Measurements from ENCODE around the gene TMEM229B. TPM values are rescaled to one million over a fixed set of nuclear protein-coding genes. Genes with fewer than 3 reads are reported as not detected.

TMEM229B gene
- total RNA-seq, 2 experiments from 2014 or later: 10.4 to 13.3 TPM

DNA sequence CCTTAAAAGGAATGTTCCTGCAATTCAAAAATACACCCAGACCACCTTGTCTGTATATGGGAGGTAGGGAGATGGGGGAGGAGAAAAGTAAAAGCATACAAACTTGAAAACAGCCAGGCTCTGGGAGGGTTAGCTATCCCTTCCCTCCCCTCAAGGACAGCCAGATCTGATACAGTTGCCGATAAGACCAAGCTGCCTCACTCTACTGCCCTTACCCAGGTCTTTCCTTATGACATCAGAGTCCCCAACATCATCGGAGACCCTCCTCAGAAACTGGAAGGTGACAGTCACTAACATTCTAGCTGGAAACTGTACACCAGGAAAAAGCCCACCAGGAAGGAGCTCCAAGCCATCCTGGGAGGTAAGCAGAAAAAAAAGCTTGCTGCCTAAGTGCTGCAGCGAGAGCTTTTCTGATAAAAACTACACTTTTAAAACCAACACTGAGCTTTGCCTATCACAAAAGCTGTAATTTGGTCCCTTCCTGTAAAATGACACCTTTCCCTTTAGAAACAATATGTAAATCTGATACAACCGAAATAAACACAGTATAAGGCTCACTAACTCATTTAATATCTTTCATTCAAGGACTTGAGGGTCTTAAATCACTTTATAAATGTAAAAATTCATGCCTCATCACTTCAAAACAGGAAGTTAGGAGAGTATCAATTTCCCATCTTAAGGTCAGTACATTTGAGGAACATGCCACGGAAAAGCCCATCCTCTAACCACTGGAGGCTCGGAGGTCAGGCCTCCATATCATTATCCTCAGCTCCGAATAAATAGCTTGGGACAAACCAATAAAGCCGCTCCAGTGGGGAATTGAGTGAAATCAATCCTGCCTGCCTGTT, 24.2 kb upstream of the TMEM229B start:
- POLR2A ChIA-PET: interaction anchor here (1.1 to 2.0 kb wide), 3 partner anchors 13 to 25 kb away, joined by 3 to 5 read pairs (median 4); no protein-coding TSS in a partner anchor
- peaks cover 46% of the 10 kb centered on the region for H3K27me3 Mint-ChIP-seq

DNA sequence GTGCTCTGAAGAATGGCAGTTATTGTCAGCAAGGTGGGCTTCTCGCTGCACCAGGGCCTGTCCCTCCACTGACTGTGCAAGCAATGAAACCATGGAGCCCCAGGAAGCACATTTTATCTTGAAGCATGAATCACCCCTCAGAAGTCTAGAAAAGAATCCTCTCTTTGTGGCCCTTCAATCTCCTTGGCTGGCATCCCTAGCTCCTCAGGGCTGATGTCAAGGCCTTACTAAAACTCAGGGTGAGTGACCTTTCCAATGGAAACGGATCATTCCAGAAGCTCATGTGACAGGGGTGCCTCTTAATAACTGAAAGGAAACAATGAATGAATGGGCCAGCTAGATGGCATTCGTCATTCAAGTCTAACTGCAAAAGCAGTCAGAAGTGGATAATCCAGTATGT, 22.3 kb upstream of the TMEM229B start:
- H3K4me1 Mint-ChIP-seq: peaks cover 9% of the 10 kb centered on the region
- H3K4me3 Mint-ChIP-seq: no peak overlapping the region
- DNase-seq: no peak
- no peaks in the 10 kb centered on the region for H3K36me3 Mint-ChIP-seq (ENCODE audit: low read depth)
- POLR2A ChIA-PET: interaction anchor here (0.9 to 1.0 kb wide), 2 partner anchors 11 to 23 kb away, joined by 3 read pairs; no protein-coding TSS in a partner anchor
- CTCF ChIA-PET: interaction anchor here (1.3 kb wide), 1 partner anchor 194 kb away, joined by 4 read pairs; no protein-coding TSS in a partner anchor
- no peaks in the 10 kb centered on the region for H3K9me3 Mint-ChIP-seq
- no peak overlapping the region for H3K27ac Mint-ChIP-seq
- H3K27me3 Mint-ChIP-seq: peaks cover 33% of the 10 kb centered on the region

More for the DNA sequence above, 24.2 kb upstream of the TMEM229B start:
- no peak for DNase-seq
- H3K9me3 Mint-ChIP-seq: no peaks in the 10 kb centered on the region
- no peak overlapping the region for H3K27ac Mint-ChIP-seq
- peaks cover 13% of the 10 kb centered on the region for H3K4me1 Mint-ChIP-seq
- H3K4me3 Mint-ChIP-seq: no peak overlapping the region
- H3K36me3 Mint-ChIP-seq (ENCODE audit: low read depth): no peaks in the 10 kb centered on the region
- CTCF ChIA-PET: interaction anchor here (0.6 to 1.9 kb wide), 2 partner anchors 14 to 61 kb away, joined by 5 to 8 read pairs; no protein-coding TSS in a partner anchor

DNA sequence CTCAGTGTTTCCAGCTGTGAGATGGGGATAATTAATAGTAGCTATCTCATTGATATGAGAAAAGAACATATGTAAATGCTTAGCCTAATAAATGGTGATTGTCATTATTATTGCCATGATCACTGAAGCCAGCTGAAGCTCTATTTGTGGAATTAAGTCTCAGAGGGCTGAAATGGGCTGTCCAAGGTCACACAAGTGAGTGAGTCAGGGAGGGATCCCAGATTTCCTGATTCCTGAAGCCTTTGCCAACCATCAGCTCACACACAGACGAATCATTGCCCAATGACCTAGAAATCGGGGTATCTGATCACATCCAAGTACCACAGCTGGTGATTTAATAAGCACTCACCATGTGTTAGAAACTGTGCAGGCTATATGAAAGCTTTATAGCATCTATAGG, 21.6 kb upstream of the TMEM229B start:
- H3K36me3 Mint-ChIP-seq (ENCODE audit: low read depth): no peaks in the 10 kb centered on the region
- no peak for DNase-seq
- ChIA-PET POLR2A (interaction anchor here (1.0 kb wide), 1 partner anchor 10 kb away, joined by 3 read pairs; no protein-coding TSS in a partner anchor), CTCF (interaction anchor here (0.6 to 1.3 kb wide), 4 partner anchors 71 to 194 kb away, joined by 3 to 4 read pairs (median 4); partner anchors contain the start of genes ATP6V1D and EIF2S1)
- no peaks in the 10 kb centered on the region for H3K9me3 Mint-ChIP-seq
- H3K27me3 Mint-ChIP-seq: peaks cover 29% of the 10 kb centered on the region
- no peak overlapping the region for H3K27ac Mint-ChIP-seq
- no peak overlapping the region for H3K4me3 Mint-ChIP-seq
- H3K4me1 Mint-ChIP-seq: peaks cover 6% of the 10 kb centered on the region

DNA sequence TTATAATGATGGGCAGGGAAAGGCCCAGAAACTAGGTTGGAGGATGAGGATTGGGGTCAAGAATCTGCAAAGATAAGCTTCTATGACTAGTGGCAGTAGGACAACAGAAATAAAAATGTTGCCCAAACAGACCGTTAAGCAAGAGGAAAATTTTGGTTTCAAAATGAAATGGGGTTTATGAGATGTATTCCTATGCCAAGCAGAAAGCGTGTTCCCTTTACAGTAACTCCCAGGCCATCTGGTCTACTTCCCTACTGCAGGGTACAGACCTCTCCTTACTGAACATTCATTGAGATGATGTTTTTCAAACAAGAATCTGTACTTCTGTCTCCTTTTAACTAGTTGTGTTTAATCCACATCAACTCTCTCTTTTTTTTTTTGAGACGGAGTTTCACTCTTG, 20.4 kb upstream of the TMEM229B start:
- H3K4me3 Mint-ChIP-seq: no peak overlapping the region
- H3K27me3 Mint-ChIP-seq: peaks cover 25% of the 10 kb centered on the region
- no peaks in the 10 kb centered on the region for H3K9me3 Mint-ChIP-seq
- ChIA-PET POLR2A (no interaction called here), CTCF (interaction anchor here (1.0 kb wide), 1 partner anchor 10 kb away, joined by 7 read pairs; no protein-coding TSS in a partner anchor)
- peaks cover 1% of the 10 kb centered on the region for H3K4me1 Mint-ChIP-seq
- no peak overlapping the region for H3K27ac Mint-ChIP-seq
- no peaks in the 10 kb centered on the region for H3K36me3 Mint-ChIP-seq (ENCODE audit: low read depth)
- DNase-seq: no peak

DNA sequence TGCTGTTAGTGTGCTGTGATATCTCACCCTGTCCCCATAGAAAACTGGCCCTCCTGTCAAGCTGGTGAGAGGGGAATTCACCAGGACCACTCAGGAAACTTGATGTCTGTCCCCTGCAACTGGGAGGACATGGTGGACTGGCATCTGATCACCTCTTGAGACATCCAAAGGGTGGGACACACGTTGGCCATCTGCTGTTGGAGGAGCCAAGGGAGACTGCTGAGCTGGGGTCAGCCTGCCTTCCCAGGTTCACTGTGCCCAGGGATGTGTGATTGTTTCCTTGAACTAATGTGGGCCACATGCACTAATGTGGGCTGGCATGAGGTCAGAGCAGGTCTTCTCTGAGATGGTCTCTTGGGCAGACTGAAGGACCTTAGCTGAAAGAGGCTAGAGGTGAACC, 16.7 kb upstream of the TMEM229B start:
- Mint-ChIP-seq H3K27ac (no peak overlapping the region), H3K4me1 (no peaks in the 10 kb centered on the region), H3K27me3 (peaks cover 8% of the 10 kb centered on the region), H3K4me3 (no peak overlapping the region), H3K9me3 (no peaks in the 10 kb centered on the region), H3K36me3 (ENCODE audit: low read depth) (no peaks in the 10 kb centered on the region)
- POLR2A ChIA-PET: no interaction called here
- no peak for DNase-seq
- CTCF ChIA-PET: interaction anchor here (1.7 kb wide), 1 partner anchor 66 kb away, joined by 5 read pairs; no protein-coding TSS in a partner anchor

DNA sequence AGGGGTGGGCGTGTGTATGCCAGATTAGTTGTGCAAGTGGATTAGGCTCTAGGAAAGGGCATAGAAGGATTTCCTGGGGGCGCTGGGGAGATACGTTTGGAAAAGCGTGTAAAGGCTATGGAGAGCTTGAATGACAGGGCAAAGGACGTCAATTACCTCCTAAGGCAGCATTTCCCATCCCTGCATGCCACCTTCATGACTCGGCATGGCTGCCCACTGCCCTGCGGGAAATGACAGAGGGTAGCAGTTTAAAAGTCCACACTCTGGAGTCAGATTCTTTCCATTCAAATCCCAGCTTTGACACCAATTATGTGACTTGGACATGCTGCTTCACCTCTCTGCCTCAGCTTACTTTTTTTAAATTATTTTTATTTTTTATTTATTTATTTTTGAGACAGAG, 14.8 kb upstream of the TMEM229B start:
- H3K36me3 Mint-ChIP-seq (ENCODE audit: low read depth): no peaks in the 10 kb centered on the region
- H3K4me1 Mint-ChIP-seq: no peaks in the 10 kb centered on the region
- CTCF ChIA-PET: no interaction called here
- H3K4me3 Mint-ChIP-seq: no peak overlapping the region
- H3K27ac Mint-ChIP-seq: no peak overlapping the region
- POLR2A ChIA-PET: interaction anchor here (1.3 kb wide), 1 partner anchor 31 kb away, joined by 3 read pairs; no protein-coding TSS in a partner anchor
- H3K9me3 Mint-ChIP-seq: no peaks in the 10 kb centered on the region
- no peak for DNase-seq
- peaks cover 4% of the 10 kb centered on the region for H3K27me3 Mint-ChIP-seq

DNA sequence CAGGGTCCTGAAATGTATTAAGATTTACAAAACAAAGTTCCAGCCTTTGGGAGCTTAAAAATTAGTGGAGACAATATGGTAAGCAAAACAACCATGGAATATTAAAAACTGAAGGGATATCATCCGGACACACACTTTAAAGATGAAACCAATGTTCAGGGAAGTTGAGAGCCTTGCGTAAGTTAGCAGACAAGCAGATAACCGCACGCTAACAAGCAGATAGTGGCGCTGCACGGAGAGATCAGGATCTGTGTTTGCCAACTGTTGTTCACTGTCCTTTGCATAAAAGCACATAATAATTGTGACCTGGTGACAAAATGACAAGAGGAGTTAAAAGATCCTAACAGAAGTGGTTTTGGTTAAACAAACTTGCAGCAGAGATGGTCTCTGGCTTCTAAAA, 14.3 kb upstream of the TMEM229B start:
- no peaks in the 10 kb centered on the region for H3K9me3 Mint-ChIP-seq
- H3K4me1 Mint-ChIP-seq: peaks cover 3% of the 10 kb centered on the region
- no peak for DNase-seq
- ChIA-PET CTCF (no interaction called here), POLR2A (interaction anchor here (1.3 kb wide), 1 partner anchor 31 kb away, joined by 3 read pairs; no protein-coding TSS in a partner anchor)
- no peak overlapping the region for H3K27ac Mint-ChIP-seq
- no peaks in the 10 kb centered on the region for H3K36me3 Mint-ChIP-seq (ENCODE audit: low read depth)
- H3K27me3 Mint-ChIP-seq: peaks cover 1% of the 10 kb centered on the region
- no peak overlapping the region for H3K4me3 Mint-ChIP-seq

DNA sequence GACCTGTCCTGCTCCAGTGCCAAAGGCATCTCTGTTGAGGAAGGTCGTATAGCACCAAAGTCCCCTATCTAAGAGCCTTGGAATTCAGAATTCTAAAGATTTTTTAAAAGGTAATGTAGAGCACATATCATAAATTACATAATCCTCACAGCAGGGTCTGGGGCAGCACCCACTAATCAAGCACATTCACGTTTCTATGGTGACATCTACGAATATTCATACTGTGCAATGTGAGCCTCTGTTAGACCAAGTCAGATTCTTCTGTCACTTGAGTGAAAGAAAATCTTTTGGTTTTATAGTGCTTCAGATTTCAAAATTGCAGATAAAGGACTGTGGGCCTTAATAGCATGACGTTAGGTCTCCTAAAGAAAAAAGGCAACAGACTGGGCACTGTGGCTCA, 13.1 kb upstream of the TMEM229B start:
- H3K27ac Mint-ChIP-seq: no peak overlapping the region
- peaks cover 6% of the 10 kb centered on the region for H3K4me1 Mint-ChIP-seq
- H3K9me3 Mint-ChIP-seq: no peaks in the 10 kb centered on the region
- CTCF ChIA-PET: no interaction called here
- no peaks in the 10 kb centered on the region for H3K36me3 Mint-ChIP-seq (ENCODE audit: low read depth)
- H3K4me3 Mint-ChIP-seq: no peak overlapping the region
- POLR2A ChIA-PET: no interaction called here
- no peak for DNase-seq
- H3K27me3 Mint-ChIP-seq: no peaks in the 10 kb centered on the region

DNA sequence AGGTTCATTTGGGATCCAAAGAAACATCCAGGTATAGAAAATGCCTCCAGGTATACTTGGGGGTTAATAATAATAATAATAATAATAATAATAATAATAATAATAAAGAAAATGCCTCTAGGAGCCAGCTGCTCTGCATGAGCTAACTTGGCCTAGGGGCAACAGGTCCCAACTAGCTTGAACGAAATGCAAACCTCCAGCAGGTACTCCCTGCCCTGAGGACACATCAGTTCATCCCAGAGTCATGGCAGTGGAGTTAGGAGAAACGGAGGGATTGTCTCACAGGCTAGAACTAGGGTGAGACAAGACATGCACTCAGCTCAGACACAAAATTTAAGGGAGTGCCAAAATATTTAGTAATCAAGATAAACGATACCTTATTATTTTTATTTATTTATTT, 12.5 kb upstream of the TMEM229B start:
- Mint-ChIP-seq H3K36me3 (ENCODE audit: low read depth) (no peaks in the 10 kb centered on the region), H3K27ac (no peak overlapping the region), H3K9me3 (no peaks in the 10 kb centered on the region), H3K27me3 (no peaks in the 10 kb centered on the region), H3K4me1 (peaks cover 6% of the 10 kb centered on the region), H3K4me3 (no peak overlapping the region)
- POLR2A ChIA-PET: interaction anchor here (1.0 to 1.4 kb wide), 2 partner anchors 12 kb away, joined by 3 to 4 read pairs; partner anchors contain the start of gene TMEM229B
- no peak for DNase-seq
- CTCF ChIA-PET: no interaction called here

DNA sequence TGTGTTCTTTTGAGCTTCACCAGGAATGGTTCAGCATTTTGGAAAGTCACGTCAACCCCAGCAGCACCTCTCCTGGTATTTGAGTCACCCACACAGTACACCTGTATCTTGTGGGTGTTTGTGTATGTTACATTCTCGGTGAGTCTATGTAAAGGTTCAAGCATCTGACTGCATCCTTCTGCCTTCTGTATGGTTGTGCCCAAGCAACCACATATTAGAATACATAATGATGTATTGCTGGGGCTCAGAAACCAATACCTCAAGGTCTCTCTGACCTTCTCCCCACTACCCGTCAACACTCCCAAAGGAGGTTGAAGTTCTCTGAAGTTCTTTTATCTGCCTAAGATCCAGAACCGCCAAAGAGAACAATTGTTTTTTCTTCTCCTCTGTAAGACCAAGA, 9.2 kb upstream of the TMEM229B start:
- Mint-ChIP-seq H3K4me1 (peaks cover 6% of the 10 kb centered on the region), H3K36me3 (ENCODE audit: low read depth) (peaks cover 12% of the 10 kb centered on the region), H3K27ac (no peak overlapping the region), H3K27me3 (no peaks in the 10 kb centered on the region), H3K4me3 (no peak overlapping the region), H3K9me3 (peaks cover 13% of the 10 kb centered on the region)
- POLR2A ChIA-PET: no interaction called here
- DNase-seq: no peak
- CTCF ChIA-PET: no interaction called here

DNA sequence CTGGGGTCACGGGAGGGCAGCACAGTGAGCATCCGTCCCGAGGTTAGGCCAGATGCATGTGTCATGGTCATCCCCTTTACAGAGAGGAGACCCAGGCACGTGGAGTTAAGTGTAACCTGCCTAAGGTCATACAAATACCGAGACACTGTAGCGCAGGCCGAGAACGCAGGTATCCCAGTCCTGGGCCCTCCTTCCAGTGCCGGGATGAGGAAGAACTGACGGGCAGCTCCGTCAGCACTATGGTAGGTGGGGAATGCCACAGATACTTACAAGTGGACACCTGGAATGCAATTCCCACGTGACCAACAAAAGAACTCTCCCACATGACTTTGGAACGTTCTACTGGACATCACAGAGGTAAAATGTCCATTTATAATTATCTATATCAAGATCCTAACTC, 8.7 kb upstream of the TMEM229B start:
- no peaks in the 10 kb centered on the region for H3K27me3 Mint-ChIP-seq
- CTCF ChIA-PET: no interaction called here
- H3K27ac Mint-ChIP-seq: no peak overlapping the region
- no peak overlapping the region for H3K4me3 Mint-ChIP-seq
- H3K9me3 Mint-ChIP-seq: peaks cover 16% of the 10 kb centered on the region
- peaks cover 6% of the 10 kb centered on the region for H3K4me1 Mint-ChIP-seq
- no peak for DNase-seq
- POLR2A ChIA-PET: no interaction called here
- H3K36me3 Mint-ChIP-seq (ENCODE audit: low read depth): peaks cover 15% of the 10 kb centered on the region

DNA sequence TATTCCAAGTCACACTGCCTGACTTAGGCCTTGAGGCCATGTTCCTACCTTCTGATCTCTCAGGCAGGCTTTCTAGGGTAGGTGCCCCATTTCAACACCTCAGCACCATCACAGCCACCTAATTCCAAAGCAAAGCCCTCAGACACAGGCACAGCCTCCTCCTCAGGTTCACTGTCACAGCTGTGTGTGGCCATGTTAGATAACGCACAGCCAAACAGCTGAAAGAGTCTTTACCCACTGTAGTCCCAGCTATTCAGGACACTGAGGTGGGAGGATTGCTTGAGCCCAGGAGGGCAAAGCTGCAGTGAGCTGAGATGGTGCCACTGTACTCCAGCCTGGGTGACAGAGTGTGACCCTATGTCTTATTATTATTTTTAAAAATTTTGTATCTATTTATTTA, 7.3 kb upstream of the TMEM229B start:
- H3K27me3 Mint-ChIP-seq: peaks cover 3% of the 10 kb centered on the region
- POLR2A ChIA-PET: no interaction called here

DNA sequence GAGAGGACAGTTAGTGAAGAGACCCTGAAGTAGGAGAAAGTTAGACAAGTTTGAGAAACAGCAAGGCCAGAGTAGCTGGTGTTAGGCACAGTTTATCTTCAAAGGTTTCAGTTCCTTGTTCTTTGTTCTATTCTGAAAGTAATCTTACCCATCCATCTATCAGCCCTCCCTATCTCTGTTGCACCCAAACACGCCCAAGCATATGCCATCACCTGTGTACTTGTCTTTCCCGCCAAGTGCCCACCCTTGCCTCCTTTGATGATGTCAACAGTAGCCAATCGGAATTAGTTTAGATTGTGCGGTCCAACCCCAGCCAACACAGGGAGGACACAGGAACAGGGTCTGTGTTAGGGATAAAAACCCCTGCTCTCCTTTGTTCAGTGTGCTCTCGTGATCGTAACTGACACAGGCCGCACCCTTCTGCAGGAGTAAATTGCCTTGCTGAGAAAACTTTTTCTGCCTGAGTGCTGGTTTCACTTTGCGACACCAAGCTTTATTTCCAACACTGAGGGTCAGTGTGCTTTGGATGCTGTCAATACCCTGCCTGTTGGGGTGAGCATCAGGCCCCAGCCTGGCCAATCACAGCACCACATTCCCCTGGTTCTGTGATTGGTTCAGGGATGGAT, 4.7 kb upstream of the TMEM229B start:
- no peak overlapping the region for H3K27ac Mint-ChIP-seq

More for the DNA sequence above, 7.3 kb upstream of the TMEM229B start:
- Mint-ChIP-seq H3K36me3 (ENCODE audit: low read depth) (peaks cover 15% of the 10 kb centered on the region), H3K4me1 (peaks cover 6% of the 10 kb centered on the region), H3K27ac (no peak overlapping the region), H3K9me3 (peaks cover 19% of the 10 kb centered on the region), H3K4me3 (no peak overlapping the region)
- CTCF ChIA-PET: no interaction called here
- DNase-seq: no peak

More for the DNA sequence above, 4.7 kb upstream of the TMEM229B start:
- Mint-ChIP-seq H3K27me3 (peaks cover 13% of the 10 kb centered on the region), H3K4me1 (peaks cover 25% of the 10 kb centered on the region), H3K4me3 (no peak overlapping the region), H3K9me3 (peaks cover 19% of the 10 kb centered on the region), H3K36me3 (ENCODE audit: low read depth) (peaks cover 17% of the 10 kb centered on the region)
- ChIA-PET POLR2A (no interaction called here), CTCF (no interaction called here)
- no peak for DNase-seq

All from activated CD4-positive, alpha-beta memory T cell treated with anti-CD3 and anti-CD28 coated beads, Interleukin-2, amount 10 ng/mL, durations not matched to agents 7 days and 5 days (primary cell).